Measurements from ENCODE around the gene LRRC3.

LRRC3 gene

GRCh38 chr21:44471996-44472395 is 16.7 kb downstream of the LRRC3 start:
- no peak for ATAC-seq
- TF ChIP-seq TOX (CRISPR knock-in tag; IDR thresholded peaks at IDR 0.05; ENCODE audit: borderline replicate concordance) (no peak), TCF4 (CRISPR knock-in tag; IDR thresholded peaks at IDR 0.05; ENCODE audit: borderline replicate concordance) (no peak), ZNF565 (CRISPR knock-in tag; conservative IDR thresholded peaks at IDR 0.05; ENCODE audit: low read depth) (no peak), PATZ1 (CRISPR knock-in tag; IDR thresholded peaks at IDR 0.05; ENCODE audit: borderline replicate concordance) (no peak), ZNF70 (CRISPR knock-in tag; IDR thresholded peaks at IDR 0.05) (no peak), ZFP30 (CRISPR knock-in tag; IDR thresholded peaks at IDR 0.05) (no peak), GLIS3 (CRISPR knock-in tag; IDR thresholded peaks at IDR 0.05) (no peak), CREB5 (CRISPR knock-in tag; IDR thresholded peaks at IDR 0.05; ENCODE audit: low read depth) (no peak), CSDC2 (CRISPR knock-in tag; IDR thresholded peaks at IDR 0.05) (no peak), ISL1 (CRISPR knock-in tag; IDR thresholded peaks at IDR 0.05) (no peak), ARNTL (CRISPR knock-in tag; IDR thresholded peaks at IDR 0.05; ENCODE audit: borderline replicate concordance, low read depth) (no peak), BACH2 (CRISPR knock-in tag; IDR thresholded peaks at IDR 0.05; ENCODE audit: borderline replicate concordance) (no peak), ZC3H10 (CRISPR knock-in tag; IDR thresholded peaks at IDR 0.05) (no peak), ZFP3 (CRISPR knock-in tag; IDR thresholded peaks at IDR 0.05) (no peak), SNAI2 (CRISPR knock-in tag; IDR thresholded peaks at IDR 0.05) (no peak), PPARA (CRISPR knock-in tag; IDR thresholded peaks at IDR 0.05; ENCODE audit: borderline replicate concordance) (no peak)
- TF ChIP-seq, protein P1, sequence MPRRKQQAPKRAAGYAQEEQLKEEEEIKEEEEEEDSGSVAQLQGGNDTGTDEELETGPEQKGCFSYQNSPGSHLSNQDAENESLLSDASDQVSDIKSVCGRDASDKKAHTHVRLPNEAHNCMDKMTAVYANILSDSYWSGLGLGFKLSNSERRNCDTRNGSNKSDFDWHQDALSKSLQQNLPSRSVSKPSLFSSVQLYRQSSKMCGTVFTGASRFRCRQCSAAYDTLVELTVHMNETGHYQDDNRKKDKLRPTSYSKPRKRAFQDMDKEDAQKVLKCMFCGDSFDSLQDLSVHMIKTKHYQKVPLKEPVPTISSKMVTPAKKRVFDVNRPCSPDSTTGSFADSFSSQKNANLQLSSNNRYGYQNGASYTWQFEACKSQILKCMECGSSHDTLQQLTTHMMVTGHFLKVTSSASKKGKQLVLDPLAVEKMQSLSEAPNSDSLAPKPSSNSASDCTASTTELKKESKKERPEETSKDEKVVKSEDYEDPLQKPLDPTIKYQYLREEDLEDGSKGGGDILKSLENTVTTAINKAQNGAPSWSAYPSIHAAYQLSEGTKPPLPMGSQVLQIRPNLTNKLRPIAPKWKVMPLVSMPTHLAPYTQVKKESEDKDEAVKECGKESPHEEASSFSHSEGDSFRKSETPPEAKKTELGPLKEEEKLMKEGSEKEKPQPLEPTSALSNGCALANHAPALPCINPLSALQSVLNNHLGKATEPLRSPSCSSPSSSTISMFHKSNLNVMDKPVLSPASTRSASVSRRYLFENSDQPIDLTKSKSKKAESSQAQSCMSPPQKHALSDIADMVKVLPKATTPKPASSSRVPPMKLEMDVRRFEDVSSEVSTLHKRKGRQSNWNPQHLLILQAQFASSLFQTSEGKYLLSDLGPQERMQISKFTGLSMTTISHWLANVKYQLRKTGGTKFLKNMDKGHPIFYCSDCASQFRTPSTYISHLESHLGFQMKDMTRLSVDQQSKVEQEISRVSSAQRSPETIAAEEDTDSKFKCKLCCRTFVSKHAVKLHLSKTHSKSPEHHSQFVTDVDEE (CRISPR knock-in tag; IDR thresholded peaks at IDR 0.05) = no peak

- no peak for ATAC-seq
- TF ChIP-seq ARNTL (CRISPR knock-in tag; IDR thresholded peaks at IDR 0.05; ENCODE audit: borderline replicate concordance, low read depth) (no peak), TCF4 (CRISPR knock-in tag; IDR thresholded peaks at IDR 0.05; ENCODE audit: borderline replicate concordance) (no peak), ZFP3 (CRISPR knock-in tag; IDR thresholded peaks at IDR 0.05) (no peak), TOX (CRISPR knock-in tag; IDR thresholded peaks at IDR 0.05; ENCODE audit: borderline replicate concordance) (no peak), SNAI2 (CRISPR knock-in tag; IDR thresholded peaks at IDR 0.05) (no peak), ZFP30 (CRISPR knock-in tag; IDR thresholded peaks at IDR 0.05) (no peak), OSR1 (CRISPR knock-in tag; IDR thresholded peaks at IDR 0.05) (no peak), ZNF8 (CRISPR knock-in tag; IDR thresholded peaks at IDR 0.05) (no peak), ZNF565 (CRISPR knock-in tag; conservative IDR thresholded peaks at IDR 0.05; ENCODE audit: low read depth) (no peak), POU6F1 (CRISPR knock-in tag; IDR thresholded peaks at IDR 0.05; ENCODE audit: borderline replicate concordance, low read depth) (no peak), RARB (CRISPR knock-in tag; IDR thresholded peaks at IDR 0.05) (no peak)
- TF ChIP-seq, protein P1 (CRISPR knock-in tag; IDR thresholded peaks at IDR 0.05) = no peak
Observed at GRCh38 chr21:44473915-44474555, 18.7 kb downstream of the LRRC3 start.
